CD4-positive, alpha-beta T cell treated with Interleukin-21 for 1 hour (primary cell): ENCODE measurements around the gene SATB2.

Experiments used
- DNase-seq: peaks from one replicate; pipeline ENCODE4 v3.0.0-alpha.2; 2020

SATB2 gene

GRCh38 chr2:199452260-199452990 lies 5.3 kb downstream of the SATB2 start:
- no peak for DNase-seq

GRCh38 chr2:199449956-199450355 lies 7.8 kb downstream of the SATB2 start:
- no peak for DNase-seq

GRCh38 chr2:199449455-199449854 lies 8.3 kb downstream of the SATB2 start:
- no peak for DNase-seq

- DNase-seq, result no peak
Observed at GRCh38 chr2:199446996-199447576, 10.7 kb downstream of the SATB2 start.

- DNase-seq, result no peak
Observed at GRCh38 chr2:199444749-199445148, 13.0 kb downstream of the SATB2 start.

GRCh38 chr2:199443589-199444130 lies 14.1 kb downstream of the SATB2 start:
- DNase-seq, result no peak

GRCh38 chr2:199442173-199442572 lies 15.6 kb downstream of the SATB2 start:
- no peak for DNase-seq

GRCh38 chr2:199441759-199442158 lies 16.0 kb downstream of the SATB2 start:
- no peak for DNase-seq

GRCh38 chr2:199440118-199440517 lies 17.6 kb downstream of the SATB2 start:
- DNase-seq, result no peak

- no peak for DNase-seq
Observed at GRCh38 chr2:199439542-199439941, 18.2 kb downstream of the SATB2 start.

GRCh38 chr2:199439066-199439465 lies 18.7 kb downstream of the SATB2 start:
- DNase-seq, result no peak

- no peak for DNase-seq
Observed at GRCh38 chr2:199434555-199434954, 23.2 kb downstream of the SATB2 start.

GRCh38 chr2:199433204-199433832 lies 24.4 kb downstream of the SATB2 start:
- no peak for DNase-seq

GRCh38 chr2:199431746-199432213 lies 26.0 kb downstream of the SATB2 start:
- DNase-seq, result no peak

GRCh38 chr2:199430214-199430613 lies 27.5 kb downstream of the SATB2 start:
- no peak for DNase-seq

- DNase-seq, result no peak
Observed at GRCh38 chr2:199428291-199428690, 29.4 kb downstream of the SATB2 start.

GRCh38 chr2:199424160-199424559 lies 33.6 kb downstream of the SATB2 start:
- DNase-seq, result no peak

- DNase-seq, result no peak
Observed at GRCh38 chr2:199419428-199419827, 38.3 kb downstream of the SATB2 start.

GRCh38 chr2:199414465-199414864 lies 43.3 kb downstream of the SATB2 start:
- no peak for DNase-seq

GRCh38 chr2:199414001-199414400 lies 43.7 kb downstream of the SATB2 start:
- no peak for DNase-seq

GRCh38 chr2:199409759-199410529 lies 47.8 kb downstream of the SATB2 start:
- no peak for DNase-seq

- DNase-seq, result no peak
Observed at GRCh38 chr2:199407421-199407820, 50.3 kb downstream of the SATB2 start.

- DNase-seq, result no peak
Observed at GRCh38 chr2:199405241-199405640, 52.5 kb downstream of the SATB2 start.
